Keratinocyte (primary cell): ENCODE measurements around the gene GFY. TPM values are rescaled to one million over a fixed set of nuclear protein-coding genes. Genes with fewer than 3 reads are reported as not detected.

ENCODE experiments used
- DNase-seq: peaks from one replicate; pipeline ENCODE4 v3.0.0-alpha.2; 2011; ENCODE audit warnings: low read depth, missing footprints, low spot score
- FAIRE-seq: peaks from 2 replicates; lab custom pipeline; 2011; peaks lifted over from hg19 to GRCh38; lab: Jason Lieb, UNC
- H2AFZ ChIP-seq: 2 replicates; pipeline ENCODE4 v1.6.0; 2012; ENCODE audit warnings: low read length, control low read depth, inconsistent platforms; ENCODE audit not compliant: control insufficient read depth
- H3K27ac ChIP-seq: 2 replicates; pipeline ENCODE4 v1.5.1; 2011; ENCODE audit warnings: low read length; ENCODE audit not compliant: control insufficient read depth, insufficient read depth
- H3K27me3 ChIP-seq: 3 replicates; pipeline ENCODE4 v1.6.0; 2011; ENCODE audit warnings: low read length; ENCODE audit not compliant: control insufficient read depth, insufficient read depth; ENCODE audit errors: extremely low read depth
- H3K36me3 ChIP-seq, 2 experiments: 2 replicates in 1 of 2; 3 replicates in 1 of 2; pipeline ENCODE4 v1.5.1; 2011; ENCODE audit warnings: low read length in 2 of 2, mild to moderate bottlenecking in 1 of 2; ENCODE audit not compliant: control insufficient read depth in 2 of 2, insufficient read depth in 2 of 2; ENCODE audit errors: extremely low read depth in 1 of 2
- H3K4me1 ChIP-seq: 3 replicates; pipeline ENCODE4 v1.5.1; 2011; ENCODE audit warnings: low read length; ENCODE audit not compliant: control insufficient read depth, insufficient read depth; ENCODE audit errors: extremely low read depth
- H3K4me2 ChIP-seq: 3 replicates; pipeline ENCODE4 v1.6.0; 2011; ENCODE audit warnings: low read depth, low read length; ENCODE audit not compliant: control insufficient read depth, insufficient read depth; ENCODE audit errors: extremely low read depth
- H3K4me3 ChIP-seq, 3 experiments: fragments of 200-600 bp in 1 of 3; sonication (generic) in 1 of 3; 2 replicates in 2 of 3; 3 replicates in 1 of 3; pipeline ENCODE4 v1.5.1; 2011 to 2016; ENCODE audit warnings: low read length in 3 of 3, mild to moderate bottlenecking in 3 of 3, control low read depth in 2 of 3, inconsistent platforms in 1 of 3, low read depth in 1 of 3, mixed read lengths in 1 of 3, mixed run types in 1 of 3, moderate library complexity in 1 of 3; ENCODE audit not compliant: control insufficient read depth in 2 of 3, insufficient read depth in 2 of 3; ENCODE audit errors: extremely low read depth in 1 of 3
- H3K79me2 ChIP-seq: 2 replicates; pipeline ENCODE4 v1.6.0; 2012; ENCODE audit warnings: low read length; ENCODE audit not compliant: control insufficient read depth, insufficient read depth
- H3K9ac ChIP-seq: 3 replicates; pipeline ENCODE4 v1.6.0; 2011; ENCODE audit warnings: low read length; ENCODE audit not compliant: control insufficient read depth, insufficient read depth; ENCODE audit errors: extremely low read depth
- H3K9me1 ChIP-seq: 3 replicates; pipeline ENCODE4 v1.6.0; 2011; ENCODE audit warnings: low read length; ENCODE audit not compliant: control insufficient read depth, insufficient read depth; ENCODE audit errors: extremely low read depth
- H3K9me3 ChIP-seq: 2 replicates; pipeline ENCODE4 v1.5.1; 2012; ENCODE audit warnings: low read depth, low read length; ENCODE audit not compliant: control insufficient read depth
- H4K20me1 ChIP-seq: 3 replicates; pipeline ENCODE4 v1.6.0; 2011; ENCODE audit warnings: low read length; ENCODE audit not compliant: control insufficient read depth, insufficient read depth; ENCODE audit errors: extremely low read depth
- EZH2 ChIP-seq: IDR thresholded peaks from one replicate; pipeline ENCODE4 v1.6.1; 2012; ENCODE audit warnings: inconsistent platforms, mild to moderate bottlenecking, low read length, moderate library complexity
- dilution Hi-C: fragments of 300-500 bp; cut with MboI; formaldehyde crosslinking; loops from one replicate; pipeline ENCODE4 v1.7.0; 2020; ENCODE audit warnings: low sequenced_read_pairs; ENCODE audit not compliant: extremely low pct_ligation_motif_present
- polyA plus RNA-seq, 5 experiments: library from polyadenylated mRNA; depleted of rRNA in 3 of 5; stranded (reverse) in 3 of 5; stranded (forward) in 1 of 5; unstranded in 1 of 5; fragments of >200 nt; gene quantifications; 1 replicate in 1 of 5; 2 replicates in 3 of 5; 3 replicates in 1 of 5; pipeline versions ENCODE4 v1.2.1 to v1.2.3, GENCODE V29; 2011 to 2012; ENCODE audit warnings: missing spikeins in 2 of 5, low read depth in 1 of 5, low replicate concordance in 1 of 5
- TF ChIP-seq, protein P1 (sequence below), 3 experiments: IDR thresholded peaks in 1 of 3; conservative IDR thresholded peaks in 1 of 3; optimal IDR thresholded peaks in 1 of 3; 2 replicates in 2 of 3; 3 replicates in 1 of 3; pipeline versions ENCODE3 to v1.5.1; 2011; ENCODE audit warnings: low read length in 3 of 3, mild to moderate bottlenecking in 3 of 3, moderate library complexity in 2 of 3, control low read depth in 1 of 3, inconsistent platforms in 1 of 3; ENCODE audit not compliant: insufficient read depth in 2 of 3; ENCODE audit errors: extremely low read depth in 1 of 3

The GFY gene
- polyA plus RNA-seq, 1 donor (not counting 4 experiments of a cell fraction or from before 2014, with no cell fraction given): not detected

DNA sequence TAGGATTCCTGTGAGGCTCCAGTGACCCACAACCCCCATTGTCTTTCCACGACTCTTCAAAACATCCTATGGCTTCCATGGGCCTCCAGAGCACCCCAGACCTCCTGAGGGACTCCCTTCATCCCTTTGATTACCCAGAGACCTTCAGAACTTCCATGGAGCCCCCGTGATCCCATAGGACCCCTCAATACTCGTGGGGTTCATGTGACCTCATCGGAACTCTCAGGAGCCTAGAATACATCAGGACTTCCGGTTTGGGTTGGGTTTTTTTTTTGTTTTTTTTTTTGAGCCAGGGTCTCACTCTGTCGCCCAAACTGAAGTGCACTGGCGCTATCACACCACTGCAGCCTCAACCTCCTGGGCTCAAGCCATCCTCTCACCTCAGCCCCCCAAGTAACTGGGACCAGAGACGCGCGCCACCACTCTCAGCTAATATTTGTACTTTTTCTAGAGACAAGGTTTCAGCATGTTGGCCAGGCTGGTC, 28.6 kb downstream of the GFY start:
- Histone ChIP-seq H3K9me3 (no peaks in the 10 kb centered on the region), H3K9me1 (no peaks in the 10 kb centered on the region), H3K27ac (peak overlapping the region; percentile 97), H4K20me1 (no peaks in the 10 kb centered on the region), H3K36me3 (peaks cover 6 to 7% of the 10 kb centered on the region in 2 experiments), H3K4me2 (peak overlapping the region; percentile 86), H3K4me1 (peaks cover 13% of the 10 kb centered on the region), H3K79me2 (peaks cover 21% of the 10 kb centered on the region), H3K9ac (peak overlapping the region; percentile 99), H3K4me3 (peak overlapping the region; percentile 67 to 98 (median 68)), H3K27me3 (no peaks in the 10 kb centered on the region), H2AFZ (peak overlapping the region; percentile 92)
- dilution Hi-C loops: no loop called here
- TF ChIP-seq EZH2: no peak
- TF ChIP-seq, protein P1, sequence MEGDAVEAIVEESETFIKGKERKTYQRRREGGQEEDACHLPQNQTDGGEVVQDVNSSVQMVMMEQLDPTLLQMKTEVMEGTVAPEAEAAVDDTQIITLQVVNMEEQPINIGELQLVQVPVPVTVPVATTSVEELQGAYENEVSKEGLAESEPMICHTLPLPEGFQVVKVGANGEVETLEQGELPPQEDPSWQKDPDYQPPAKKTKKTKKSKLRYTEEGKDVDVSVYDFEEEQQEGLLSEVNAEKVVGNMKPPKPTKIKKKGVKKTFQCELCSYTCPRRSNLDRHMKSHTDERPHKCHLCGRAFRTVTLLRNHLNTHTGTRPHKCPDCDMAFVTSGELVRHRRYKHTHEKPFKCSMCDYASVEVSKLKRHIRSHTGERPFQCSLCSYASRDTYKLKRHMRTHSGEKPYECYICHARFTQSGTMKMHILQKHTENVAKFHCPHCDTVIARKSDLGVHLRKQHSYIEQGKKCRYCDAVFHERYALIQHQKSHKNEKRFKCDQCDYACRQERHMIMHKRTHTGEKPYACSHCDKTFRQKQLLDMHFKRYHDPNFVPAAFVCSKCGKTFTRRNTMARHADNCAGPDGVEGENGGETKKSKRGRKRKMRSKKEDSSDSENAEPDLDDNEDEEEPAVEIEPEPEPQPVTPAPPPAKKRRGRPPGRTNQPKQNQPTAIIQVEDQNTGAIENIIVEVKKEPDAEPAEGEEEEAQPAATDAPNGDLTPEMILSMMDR (optimal IDR thresholded peaks at IDR 0.05 in 1 of 3, IDR thresholded peaks at IDR 0.05 in 1 of 3, conservative IDR thresholded peaks at IDR 0.05 in 1 of 3; ENCODE audit: extremely low read depth in 1 of 3, insufficient read depth in 2 of 3, low read length in 3 of 3): no peak
- FAIRE-seq: no peak
- no peak for DNase-seq

DNA sequence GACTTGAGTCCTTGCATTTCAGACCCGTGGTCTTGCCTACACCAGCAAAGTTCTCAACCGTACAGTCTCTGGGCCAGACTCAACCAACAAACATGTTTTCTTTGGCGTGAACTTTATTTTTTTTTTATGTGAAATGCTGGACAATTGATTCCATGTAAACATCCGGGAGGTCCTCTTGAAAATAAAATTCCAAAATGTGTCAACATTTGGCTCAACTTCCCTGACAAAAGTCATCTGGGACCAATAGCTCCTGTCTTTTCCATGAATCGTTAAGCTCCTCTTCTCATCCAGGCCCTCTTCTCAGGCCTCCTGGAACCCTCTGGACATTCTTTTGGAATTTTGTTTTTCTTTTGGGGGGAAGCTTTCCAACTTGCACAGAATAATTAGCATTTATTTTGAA, 30.6 kb downstream of the GFY start:
- Histone ChIP-seq H3K27me3 (no peaks in the 10 kb centered on the region), H3K4me3 (no peak overlapping the region), H3K9me1 (no peaks in the 10 kb centered on the region), H3K27ac (no peak overlapping the region), H3K79me2 (peaks cover 13% of the 10 kb centered on the region), H3K36me3 (peaks cover 4 to 5% of the 10 kb centered on the region in 2 experiments), H3K9ac (no peak overlapping the region), H3K9me3 (no peaks in the 10 kb centered on the region), H2AFZ (no peak overlapping the region), H3K4me1 (peaks cover 10% of the 10 kb centered on the region), H3K4me2 (no peak overlapping the region), H4K20me1 (no peaks in the 10 kb centered on the region)
- no peak for DNase-seq
- dilution Hi-C loops: no loop called here
- FAIRE-seq: no peak
- TF ChIP-seq, protein P1 (optimal IDR thresholded peaks at IDR 0.05 in 1 of 3, IDR thresholded peaks at IDR 0.05 in 1 of 3, conservative IDR thresholded peaks at IDR 0.05 in 1 of 3; ENCODE audit: extremely low read depth in 1 of 3, insufficient read depth in 2 of 3, low read length in 3 of 3): no peak
- no peak for TF ChIP-seq EZH2
